Thyroid gland (tissue), 4 donors: ENCODE measurements around the gene C1QB. TPM values are rescaled to one million over a fixed set of nuclear protein-coding genes. Genes with fewer than 3 reads are reported as not detected.

Experiments
- DNase-seq, 2 donors: peaks; one replicate each; pipeline ENCODE4 v3.0.0-alpha.2; 2019
- H3K27ac ChIP-seq, 3 donors: fragments of 200-600 bp; sonication (generic); 1 replicate in 2 of 3; 2 replicates in 1 of 3; pipeline ENCODE4 v1.5.1; 2016 to 2019; ENCODE audit warnings: mild to moderate bottlenecking in 1 of 3, moderate library complexity in 1 of 3
- H3K27me3 ChIP-seq: fragments of 200-600 bp; sonication (generic); one replicate; pipeline ENCODE4 v1.5.1; 2019
- H3K36me3 ChIP-seq, 2 donors: fragments of 200-600 bp; sonication (generic); one replicate each; pipeline ENCODE4 v1.5.1; 2016 to 2019
- H3K4me1 ChIP-seq, 2 donors: fragments of 200-600 bp; sonication (generic); one replicate each; pipeline ENCODE4 v1.5.1; 2017 to 2019
- H3K4me3 ChIP-seq, 3 donors: fragments of 200-600 bp; sonication (generic); replicated peaks in 1 of 3; 1 replicate in 2 of 3; 2 replicates in 1 of 3; pipeline ENCODE4 v1.5.1; 2016; ENCODE audit warnings: mild to moderate bottlenecking in 1 of 3
- H3K9me3 ChIP-seq: fragments of 200-600 bp; sonication (generic); one replicate; pipeline ENCODE4 v1.5.1; 2017
- CTCF ChIP-seq, 6 experiments: fragments of 200-600 bp in 3 of 6; fragments of 450-650 bp in 3 of 6; sonication (generic) in 3 of 6; IDR thresholded peaks; one replicate each; pipeline ENCODE4 v1.5.1; 2016 to 2019; ENCODE audit warnings: antibody characterized with exemption in 6 of 6, mild to moderate bottlenecking in 2 of 6, inconsistent platforms in 1 of 6, moderate library complexity in 1 of 6
- POLR2A ChIP-seq, 2 donors: fragments of 450-650 bp; IDR thresholded peaks; one replicate each; pipeline ENCODE4 v1.6.1; 2017; ENCODE audit warnings: antibody characterized with exemption in 2 of 2, mild to moderate bottlenecking in 2 of 2, moderate library complexity in 1 of 2
- WGBS, 2 donors: methylation state at CpG; one replicate each; pipeline ENCODE4 v1.1.5; 2017; 5-methylcytosine and 5-hydroxymethylcytosine counted together
- intact Hi-C: fragments of 100-400 bp; cut with DNase I; formaldehyde crosslinking; loops from one replicate; pipeline ENCODE4 v1.15.1; 2023
- total RNA-seq, 4 donors: library from RNA; depleted of rRNA; stranded (reverse); fragments of >200 nt; gene quantifications; one replicate each; pipeline ENCODE4 v1.2.3, GENCODE V29; 2016

The C1QB gene
- total RNA-seq, 4 donors from 2014 or later, result 83.4 to 258 (median 146) TPM

GRCh38 chr1:22681556-22682276 is 28.7 kb downstream of the C1QB start:
- TF ChIP-seq POLR2A (IDR thresholded peaks at IDR 0.05) (no peak), CTCF (IDR thresholded peaks at IDR 0.05) (no peak)
- no peaks in the 10 kb centered on the region for H3K27me3 ChIP-seq
- no peaks in the 10 kb centered on the region for H3K4me1 ChIP-seq
- intact Hi-C loops, result no loop called here
- no peak overlapping the region for H3K4me3 ChIP-seq
- no peak overlapping the region for H3K27ac ChIP-seq
- WGBS, 2 donors, result 79 to 84% methylated on average over 15 of the region's 15 CpGs
- no peaks in the 10 kb centered on the region for H3K9me3 ChIP-seq
- no peak for DNase-seq
- no peaks in the 10 kb centered on the region for H3K36me3 ChIP-seq

DNA sequence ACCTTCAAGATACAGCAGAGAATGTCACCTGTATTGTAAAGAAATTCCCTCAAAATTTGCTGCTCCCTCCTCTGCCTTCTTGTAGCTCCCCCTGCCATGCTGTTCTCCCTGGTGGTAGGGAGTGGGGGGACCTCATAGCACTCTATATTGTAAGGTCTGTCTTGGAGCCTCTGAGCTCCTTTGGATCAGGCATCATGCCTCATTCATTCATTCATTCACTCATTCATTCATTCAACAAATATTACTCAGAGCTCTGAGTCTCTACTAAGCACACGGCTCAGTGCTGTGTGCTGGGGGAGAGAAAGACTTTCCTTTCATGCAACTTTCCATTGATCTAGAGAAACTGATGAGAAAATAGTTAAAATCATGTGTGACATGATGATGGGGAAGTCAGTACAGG is 30.5 kb downstream of the C1QB start:
- intact Hi-C loops, result no loop called here
- WGBS, 2 donors, result 86 to 94% methylated on average over 1 of the region's 1 CpG
- no peaks in the 10 kb centered on the region for H3K36me3 ChIP-seq
- DNase-seq, result no peak
- no peak overlapping the region for H3K27ac ChIP-seq
- no peaks in the 10 kb centered on the region for H3K4me1 ChIP-seq
- H3K27me3 ChIP-seq, result no peaks in the 10 kb centered on the region
- H3K4me3 ChIP-seq, result no peak overlapping the region
- H3K9me3 ChIP-seq, result no peaks in the 10 kb centered on the region
- TF ChIP-seq POLR2A (IDR thresholded peaks at IDR 0.05) (no peak), CTCF (IDR thresholded peaks at IDR 0.05) (no peak)

- WGBS, 2 donors, result 65 to 78% methylated on average over 10 of the region's 10 CpGs
- H3K4me3 ChIP-seq, result no peak overlapping the region
- no peak for DNase-seq
These were observed 32.6 kb downstream of the C1QB start for GRCh38 chr1:22685591-22686059.

GRCh38 chr1:22687191-22687590 is 34.2 kb downstream of the C1QB start:
- intact Hi-C loops, result no loop called here
- no peak for TF ChIP-seq CTCF (IDR thresholded peaks at IDR 0.05)
- TF ChIP-seq POLR2A (IDR thresholded peaks at IDR 0.05), result no peak
- H3K9me3 ChIP-seq, result no peaks in the 10 kb centered on the region
- no peak for DNase-seq
- H3K36me3 ChIP-seq, result no peaks in the 10 kb centered on the region
- 71 to 77% methylated on average over 2 of the region's 2 CpGs for WGBS, 2 donors
- H3K4me3 ChIP-seq, result no peak overlapping the region
- H3K27ac ChIP-seq, result no peak overlapping the region
- no peaks in the 10 kb centered on the region for H3K27me3 ChIP-seq
- no peaks in the 10 kb centered on the region for H3K4me1 ChIP-seq

More at GRCh38 chr1:22685591-22686059, 32.6 kb downstream of the C1QB start:
- Histone ChIP-seq H3K4me1 (no peaks in the 10 kb centered on the region), H3K36me3 (no peaks in the 10 kb centered on the region), H3K27ac (no peak overlapping the region), H3K27me3 (no peaks in the 10 kb centered on the region), H3K9me3 (no peaks in the 10 kb centered on the region)
- no peak for TF ChIP-seq CTCF (IDR thresholded peaks at IDR 0.05)
- TF ChIP-seq POLR2A (IDR thresholded peaks at IDR 0.05), result no peak
- intact Hi-C loops, result no loop called here

- Histone ChIP-seq H3K36me3 (no peaks in the 10 kb centered on the region), H3K9me3 (no peaks in the 10 kb centered on the region), H3K27me3 (no peaks in the 10 kb centered on the region), H3K4me1 (no peaks in the 10 kb centered on the region), H3K4me3 (no peak overlapping the region), H3K27ac (no peak overlapping the region)
- intact Hi-C loops, result no loop called here
- no peak for DNase-seq
- no peak for TF ChIP-seq CTCF (IDR thresholded peaks at IDR 0.05)
- TF ChIP-seq POLR2A (IDR thresholded peaks at IDR 0.05), result no peak
These were observed 35.4 kb downstream of the C1QB start for GRCh38 chr1:22688466-22688865.
